GM23338 (cell line): ENCODE data around the gene COA6. TPM values are rescaled to one million over a fixed set of nuclear protein-coding genes. Genes with fewer than 3 reads are reported as not detected.

ENCODE experiments used
- ATAC-seq: fragments of 200-7000 bp; cut with Tn5 transposase; 3 replicates; pipeline ENCODE4 v1.9.1; 2020
- DNase-seq: peaks from one replicate; pipeline ENCODE4 v3.0.0-alpha.2; 2015; ENCODE audit warnings: low spot score
- H2AFZ ChIP-seq: fragments of 200-600 bp; sonication (generic); 2 replicates; pipeline ENCODE4 v1.8.0; 2016; ENCODE audit warnings: antibody characterized with exemption, mild to moderate bottlenecking, moderate library complexity
- H3F3A ChIP-seq: fragments of 200-600 bp; sonication (generic); replicated peaks from 2 replicates; pipeline ENCODE4 v1.8.0; 2017; ENCODE audit warnings: antibody characterized with exemption, mixed run types, low read depth
- H3K27ac ChIP-seq: fragments of 200-600 bp; sonication (generic); 2 replicates; pipeline ENCODE4 v1.6.1; 2016; ENCODE audit warnings: low read depth
- H3K27me3 ChIP-seq: fragments of 200-600 bp; sonication (generic); 2 replicates; pipeline ENCODE4 v1.8.0; 2016; ENCODE audit warnings: mild to moderate bottlenecking, mixed run types, moderate library complexity; ENCODE audit not compliant: insufficient read depth
- H3K36me3 ChIP-seq: fragments of 200-600 bp; sonication (generic); 2 replicates; pipeline ENCODE4 v1.8.0; 2016; ENCODE audit warnings: mild to moderate bottlenecking; ENCODE audit not compliant: insufficient read depth
- H3K4me1 ChIP-seq: fragments of 200-600 bp; sonication (generic); 2 replicates; pipeline ENCODE4 v1.8.0; 2016; ENCODE audit warnings: mild to moderate bottlenecking, moderate library complexity; ENCODE audit not compliant: insufficient read depth
- H3K4me2 ChIP-seq: fragments of 200-600 bp; sonication (generic); 2 replicates; pipeline ENCODE4 v1.7.1; 2017; ENCODE audit warnings: mixed run types
- H3K4me3 ChIP-seq: fragments of 200-600 bp; sonication (generic); 2 replicates; pipeline ENCODE4 v1.6.1; 2016; ENCODE audit warnings: mixed run types
- H3K79me2 ChIP-seq: fragments of 200-600 bp; sonication (generic); replicated peaks from 2 replicates; pipeline ENCODE4 v1.8.0; 2017; ENCODE audit warnings: mild to moderate bottlenecking; ENCODE audit not compliant: insufficient read depth
- H3K9me2 ChIP-seq: fragments of 200-600 bp; sonication (generic); 2 replicates; pipeline ENCODE4 v1.8.0; 2017; ENCODE audit not compliant: insufficient read depth
- H4K20me1 ChIP-seq: fragments of 200-600 bp; sonication (generic); replicated peaks from 2 replicates; pipeline ENCODE4 v1.8.0; 2017; ENCODE audit warnings: mild to moderate bottlenecking; ENCODE audit not compliant: insufficient read depth
- H3K27ac Mint-ChIP-seq: 2 replicates; pipeline ENCODE4 v1.8.0; 2020; ENCODE audit warnings: inconsistent platforms, mild to moderate bottlenecking, moderate library complexity, mixed read lengths
- H3K27me3 Mint-ChIP-seq: 3 replicates; pipeline ENCODE4 v1.8.0; 2022; ENCODE audit warnings: low read depth, mild to moderate bottlenecking, moderate library complexity, mixed read lengths, inconsistent platforms; ENCODE audit not compliant: insufficient read depth, poor library complexity
- H3K36me3 Mint-ChIP-seq: 3 replicates; pipeline ENCODE4 v1.8.0; 2021; ENCODE audit warnings: low read depth, mild to moderate bottlenecking, inconsistent platforms, moderate library complexity, mixed read lengths
- H3K4me1 Mint-ChIP-seq: 3 replicates; pipeline ENCODE4 v1.8.0; 2020; ENCODE audit warnings: mild to moderate bottlenecking, inconsistent platforms, mixed read lengths
- H3K4me3 Mint-ChIP-seq: 3 replicates; pipeline ENCODE4 v1.8.0; 2021; ENCODE audit warnings: moderate library complexity, mild to moderate bottlenecking, inconsistent platforms, mixed read lengths
- H3K9me3 Mint-ChIP-seq: 3 replicates; pipeline ENCODE4 v1.8.0; 2020; ENCODE audit warnings: moderate library complexity, mild to moderate bottlenecking, inconsistent platforms, mixed read lengths
- CREB1 ChIP-seq: fragments of 250-450 bp; sonication (Bioruptor Pico); IDR thresholded peaks from 2 replicates; pipeline ENCODE4 v1.5.0; 2020; ENCODE audit warnings: low read depth, mild to moderate bottlenecking, moderate library complexity
- EZH2 ChIP-seq: fragments of 200-600 bp; sonication (generic); IDR thresholded peaks from one replicate; pipeline ENCODE4 v1.8.0; 2017; ENCODE audit warnings: antibody characterized with exemption, mild to moderate bottlenecking, low read depth; ENCODE audit not compliant: unreplicated experiment
- EZH2phosphoT487 ChIP-seq: fragments of 200-600 bp; sonication (generic); IDR thresholded peaks from one replicate; pipeline ENCODE4 v1.8.1; 2018; ENCODE audit warnings: antibody characterized with exemption; ENCODE audit not compliant: unreplicated experiment
- JUNB ChIP-seq: IDR thresholded peaks from one replicate; pipeline ENCODE4 v1.6.1; 2016; ENCODE audit warnings: antibody characterized with exemption; ENCODE audit not compliant: unreplicated experiment
- STAT1 ChIP-seq: IDR thresholded peaks from one replicate; pipeline ENCODE4 v1.6.1; 2016; ENCODE audit warnings: antibody characterized with exemption; ENCODE audit not compliant: unreplicated experiment
- ZNF114 ChIP-seq: fragments of 250-450 bp; sonication (Bioruptor Pico); IDR thresholded peaks from 2 replicates; pipeline ENCODE4 v1.5.0; 2020; ENCODE audit warnings: mild to moderate bottlenecking, moderate library complexity
- ZNF331 ChIP-seq: fragments of 250-450 bp; sonication (Bioruptor Pico); IDR thresholded peaks from 2 replicates; pipeline ENCODE4 v1.5.0; 2020; ENCODE audit warnings: low read depth, mild to moderate bottlenecking, moderate library complexity
- polyA plus RNA-seq: library from polyadenylated mRNA; unstranded; fragments of >200 nt; fragmentation: Nextera tagmentation; extraction: Ambion mirVana; gene quantifications from 2 replicates; pipeline ENCODE4 v1.2.1, GENCODE V29; 2016
- total RNA-seq: library from RNA; depleted of rRNA; stranded (reverse); fragments of >200 nt; shearing (Covaris generic); gene quantifications from 2 replicates; pipeline ENCODE4 v1.2.3, GENCODE V29; 2014
- TF ChIP-seq, protein P1 (sequence below): IDR thresholded peaks from one replicate; pipeline ENCODE4 v1.6.1; 2018; ENCODE audit warnings: antibody characterized with exemption; ENCODE audit not compliant: unreplicated experiment
- TF ChIP-seq, protein P2 (sequence below): IDR thresholded peaks from 2 replicates; pipeline ENCODE4 v1.6.1; 2016; ENCODE audit warnings: antibody characterized with exemption
- TF ChIP-seq, protein P3 (sequence below): fragments of 250-450 bp; sonication (Bioruptor Pico); IDR thresholded peaks from 2 replicates; pipeline ENCODE4 v1.5.0; 2020; ENCODE audit warnings: mild to moderate bottlenecking, moderate library complexity
- TF ChIP-seq, protein P4 (sequence below), 2 experiments: fragments of 200-600 bp in 1 of 2; sonication (generic) in 1 of 2; conservative IDR thresholded peaks; 2 replicates each; pipeline versions ENCODE4 v1.5.1 to v1.6.1; 2016 to 2017; ENCODE audit warnings: antibody characterized with exemption in 2 of 2, low read depth in 2 of 2, mild to moderate bottlenecking in 2 of 2, moderate library complexity in 1 of 2

COA6 gene
- total and polyA plus RNA-seq, 2 experiments from 2014 or later, result 20.7 to 156 TPM

GRCh38 chr1:234381699-234382555 is 8.7 kb downstream of the COA6 start (continued):
- TF ChIP-seq, protein P1, sequence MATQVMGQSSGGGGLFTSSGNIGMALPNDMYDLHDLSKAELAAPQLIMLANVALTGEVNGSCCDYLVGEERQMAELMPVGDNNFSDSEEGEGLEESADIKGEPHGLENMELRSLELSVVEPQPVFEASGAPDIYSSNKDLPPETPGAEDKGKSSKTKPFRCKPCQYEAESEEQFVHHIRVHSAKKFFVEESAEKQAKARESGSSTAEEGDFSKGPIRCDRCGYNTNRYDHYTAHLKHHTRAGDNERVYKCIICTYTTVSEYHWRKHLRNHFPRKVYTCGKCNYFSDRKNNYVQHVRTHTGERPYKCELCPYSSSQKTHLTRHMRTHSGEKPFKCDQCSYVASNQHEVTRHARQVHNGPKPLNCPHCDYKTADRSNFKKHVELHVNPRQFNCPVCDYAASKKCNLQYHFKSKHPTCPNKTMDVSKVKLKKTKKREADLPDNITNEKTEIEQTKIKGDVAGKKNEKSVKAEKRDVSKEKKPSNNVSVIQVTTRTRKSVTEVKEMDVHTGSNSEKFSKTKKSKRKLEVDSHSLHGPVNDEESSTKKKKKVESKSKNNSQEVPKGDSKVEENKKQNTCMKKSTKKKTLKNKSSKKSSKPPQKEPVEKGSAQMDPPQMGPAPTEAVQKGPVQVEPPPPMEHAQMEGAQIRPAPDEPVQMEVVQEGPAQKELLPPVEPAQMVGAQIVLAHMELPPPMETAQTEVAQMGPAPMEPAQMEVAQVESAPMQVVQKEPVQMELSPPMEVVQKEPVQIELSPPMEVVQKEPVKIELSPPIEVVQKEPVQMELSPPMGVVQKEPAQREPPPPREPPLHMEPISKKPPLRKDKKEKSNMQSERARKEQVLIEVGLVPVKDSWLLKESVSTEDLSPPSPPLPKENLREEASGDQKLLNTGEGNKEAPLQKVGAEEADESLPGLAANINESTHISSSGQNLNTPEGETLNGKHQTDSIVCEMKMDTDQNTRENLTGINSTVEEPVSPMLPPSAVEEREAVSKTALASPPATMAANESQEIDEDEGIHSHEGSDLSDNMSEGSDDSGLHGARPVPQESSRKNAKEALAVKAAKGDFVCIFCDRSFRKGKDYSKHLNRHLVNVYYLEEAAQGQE, result no peak
- TF ChIP-seq CREB1 (CRISPR knock-in tag), result no peak
- no peak for TF ChIP-seq EZH2
- no peak for TF ChIP-seq ZNF114 (CRISPR knock-in tag)
- TF ChIP-seq JUNB, result no peak
- TF ChIP-seq STAT1, result no peak
- TF ChIP-seq ZNF331 (CRISPR knock-in tag), result no peak
- TF ChIP-seq, protein P2, sequence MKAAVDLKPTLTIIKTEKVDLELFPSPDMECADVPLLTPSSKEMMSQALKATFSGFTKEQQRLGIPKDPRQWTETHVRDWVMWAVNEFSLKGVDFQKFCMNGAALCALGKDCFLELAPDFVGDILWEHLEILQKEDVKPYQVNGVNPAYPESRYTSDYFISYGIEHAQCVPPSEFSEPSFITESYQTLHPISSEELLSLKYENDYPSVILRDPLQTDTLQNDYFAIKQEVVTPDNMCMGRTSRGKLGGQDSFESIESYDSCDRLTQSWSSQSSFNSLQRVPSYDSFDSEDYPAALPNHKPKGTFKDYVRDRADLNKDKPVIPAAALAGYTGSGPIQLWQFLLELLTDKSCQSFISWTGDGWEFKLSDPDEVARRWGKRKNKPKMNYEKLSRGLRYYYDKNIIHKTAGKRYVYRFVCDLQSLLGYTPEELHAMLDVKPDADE, result no peak

GRCh38 chr1:234386122-234386521 is 12.9 kb downstream of the COA6 start:
- no peak overlapping the region for H3K4me3 Mint-ChIP-seq
- H3K36me3 Mint-ChIP-seq, result peaks cover 12% of the 10 kb centered on the region; the same call in 2 of the 3 replicates
- H3K4me1 ChIP-seq, result no peaks in the 10 kb centered on the region
- 0 out of 2 replicates have a peak, but pooled peaks cover 7% of the 10 kb centered on the region for H3K79me2 ChIP-seq
- no peak for DNase-seq
- H3F3A ChIP-seq, result no peaks in the 10 kb centered on the region
- H3K9me3 Mint-ChIP-seq, result no peaks in the 10 kb centered on the region
- no peak overlapping the region for H3K4me2 ChIP-seq
- no peaks in the 10 kb centered on the region for H3K27me3 Mint-ChIP-seq
- no peaks in the 10 kb centered on the region for H4K20me1 ChIP-seq
- H3K27me3 ChIP-seq, result no peaks in the 10 kb centered on the region
- H2AFZ ChIP-seq, result no peak overlapping the region
- no peak for ATAC-seq
- H3K9me2 ChIP-seq, result no peaks in the 10 kb centered on the region
- H3K36me3 ChIP-seq, result no peaks in the 10 kb centered on the region; the same call in 1 of the 2 replicates
- no peak overlapping the region for H3K27ac Mint-ChIP-seq
- no peak overlapping the region for H3K27ac ChIP-seq
- no peak overlapping the region for H3K4me3 ChIP-seq
- H3K4me1 Mint-ChIP-seq, result no peaks in the 10 kb centered on the region
- TF ChIP-seq EZH2phosphoT487 (no peak), CREB1 (CRISPR knock-in tag) (no peak)
- TF ChIP-seq, protein P3, sequence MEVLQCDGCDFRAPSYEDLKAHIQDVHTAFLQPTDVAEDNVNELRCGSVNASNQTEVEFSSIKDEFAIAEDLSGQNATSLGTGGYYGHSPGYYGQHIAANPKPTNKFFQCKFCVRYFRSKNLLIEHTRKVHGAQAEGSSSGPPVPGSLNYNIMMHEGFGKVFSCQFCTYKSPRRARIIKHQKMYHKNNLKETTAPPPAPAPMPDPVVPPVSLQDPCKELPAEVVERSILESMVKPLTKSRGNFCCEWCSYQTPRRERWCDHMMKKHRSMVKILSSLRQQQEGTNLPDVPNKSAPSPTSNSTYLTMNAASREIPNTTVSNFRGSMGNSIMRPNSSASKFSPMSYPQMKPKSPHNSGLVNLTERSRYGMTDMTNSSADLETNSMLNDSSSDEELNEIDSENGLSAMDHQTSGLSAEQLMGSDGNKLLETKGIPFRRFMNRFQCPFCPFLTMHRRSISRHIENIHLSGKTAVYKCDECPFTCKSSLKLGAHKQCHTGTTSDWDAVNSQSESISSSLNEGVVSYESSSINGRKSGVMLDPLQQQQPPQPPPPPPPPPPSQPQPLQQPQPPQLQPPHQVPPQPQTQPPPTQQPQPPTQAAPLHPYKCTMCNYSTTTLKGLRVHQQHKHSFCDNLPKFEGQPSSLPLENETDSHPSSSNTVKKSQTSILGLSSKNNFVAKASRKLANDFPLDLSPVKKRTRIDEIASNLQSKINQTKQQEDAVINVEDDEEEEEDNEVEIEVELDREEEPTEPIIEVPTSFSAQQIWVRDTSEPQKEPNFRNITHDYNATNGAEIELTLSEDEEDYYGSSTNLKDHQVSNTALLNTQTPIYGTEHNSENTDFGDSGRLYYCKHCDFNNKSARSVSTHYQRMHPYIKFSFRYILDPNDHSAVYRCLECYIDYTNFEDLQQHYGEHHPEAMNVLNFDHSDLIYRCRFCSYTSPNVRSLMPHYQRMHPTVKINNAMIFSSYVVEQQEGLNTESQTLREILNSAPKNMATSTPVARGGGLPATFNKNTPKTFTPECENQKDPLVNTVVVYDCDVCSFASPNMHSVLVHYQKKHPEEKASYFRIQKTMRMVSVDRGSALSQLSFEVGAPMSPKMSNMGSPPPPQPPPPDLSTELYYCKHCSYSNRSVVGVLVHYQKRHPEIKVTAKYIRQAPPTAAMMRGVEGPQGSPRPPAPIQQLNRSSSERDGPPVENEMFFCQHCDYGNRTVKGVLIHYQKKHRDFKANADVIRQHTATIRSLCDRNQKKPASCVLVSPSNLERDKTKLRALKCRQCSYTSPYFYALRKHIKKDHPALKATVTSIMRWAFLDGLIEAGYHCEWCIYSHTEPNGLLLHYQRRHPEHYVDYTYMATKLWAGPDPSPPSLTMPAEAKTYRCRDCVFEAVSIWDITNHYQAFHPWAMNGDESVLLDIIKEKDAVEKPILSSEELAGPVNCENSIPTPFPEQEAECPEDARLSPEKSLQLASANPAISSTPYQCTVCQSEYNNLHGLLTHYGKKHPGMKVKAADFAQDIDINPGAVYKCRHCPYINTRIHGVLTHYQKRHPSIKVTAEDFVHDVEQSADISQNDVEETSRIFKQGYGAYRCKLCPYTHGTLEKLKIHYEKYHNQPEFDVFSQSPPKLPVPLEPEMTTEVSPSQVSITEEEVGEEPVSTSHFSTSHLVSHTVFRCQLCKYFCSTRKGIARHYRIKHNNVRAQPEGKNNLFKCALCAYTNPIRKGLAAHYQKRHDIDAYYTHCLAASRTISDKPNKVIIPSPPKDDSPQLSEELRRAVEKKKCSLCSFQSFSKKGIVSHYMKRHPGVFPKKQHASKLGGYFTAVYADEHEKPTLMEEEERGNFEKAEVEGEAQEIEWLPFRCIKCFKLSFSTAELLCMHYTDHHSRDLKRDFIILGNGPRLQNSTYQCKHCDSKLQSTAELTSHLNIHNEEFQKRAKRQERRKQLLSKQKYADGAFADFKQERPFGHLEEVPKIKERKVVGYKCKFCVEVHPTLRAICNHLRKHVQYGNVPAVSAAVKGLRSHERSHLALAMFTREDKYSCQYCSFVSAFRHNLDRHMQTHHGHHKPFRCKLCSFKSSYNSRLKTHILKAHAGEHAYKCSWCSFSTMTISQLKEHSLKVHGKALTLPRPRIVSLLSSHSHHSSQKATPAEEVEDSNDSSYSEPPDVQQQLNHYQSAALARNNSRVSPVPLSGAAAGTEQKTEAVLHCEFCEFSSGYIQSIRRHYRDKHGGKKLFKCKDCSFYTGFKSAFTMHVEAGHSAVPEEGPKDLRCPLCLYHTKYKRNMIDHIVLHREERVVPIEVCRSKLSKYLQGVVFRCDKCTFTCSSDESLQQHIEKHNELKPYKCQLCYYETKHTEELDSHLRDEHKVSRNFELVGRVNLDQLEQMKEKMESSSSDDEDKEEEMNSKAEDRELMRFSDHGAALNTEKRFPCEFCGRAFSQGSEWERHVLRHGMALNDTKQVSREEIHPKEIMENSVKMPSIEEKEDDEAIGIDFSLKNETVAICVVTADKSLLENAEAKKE (CRISPR knock-in tag), result no peak
- TF ChIP-seq, protein P4, sequence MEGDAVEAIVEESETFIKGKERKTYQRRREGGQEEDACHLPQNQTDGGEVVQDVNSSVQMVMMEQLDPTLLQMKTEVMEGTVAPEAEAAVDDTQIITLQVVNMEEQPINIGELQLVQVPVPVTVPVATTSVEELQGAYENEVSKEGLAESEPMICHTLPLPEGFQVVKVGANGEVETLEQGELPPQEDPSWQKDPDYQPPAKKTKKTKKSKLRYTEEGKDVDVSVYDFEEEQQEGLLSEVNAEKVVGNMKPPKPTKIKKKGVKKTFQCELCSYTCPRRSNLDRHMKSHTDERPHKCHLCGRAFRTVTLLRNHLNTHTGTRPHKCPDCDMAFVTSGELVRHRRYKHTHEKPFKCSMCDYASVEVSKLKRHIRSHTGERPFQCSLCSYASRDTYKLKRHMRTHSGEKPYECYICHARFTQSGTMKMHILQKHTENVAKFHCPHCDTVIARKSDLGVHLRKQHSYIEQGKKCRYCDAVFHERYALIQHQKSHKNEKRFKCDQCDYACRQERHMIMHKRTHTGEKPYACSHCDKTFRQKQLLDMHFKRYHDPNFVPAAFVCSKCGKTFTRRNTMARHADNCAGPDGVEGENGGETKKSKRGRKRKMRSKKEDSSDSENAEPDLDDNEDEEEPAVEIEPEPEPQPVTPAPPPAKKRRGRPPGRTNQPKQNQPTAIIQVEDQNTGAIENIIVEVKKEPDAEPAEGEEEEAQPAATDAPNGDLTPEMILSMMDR (conservative IDR thresholded peaks at IDR 0.05; ENCODE audit: low read depth in 2 of 2), result no peak
